Mucosa of stomach (tissue), 1 donor: ENCODE results near the gene TLE4.

Source experiments
- H3K27me3 ChIP-seq: one replicate; pipeline ENCODE4 v1.7.0; 2013; ENCODE audit warnings: mild to moderate bottlenecking, low read length; ENCODE audit not compliant: control insufficient read depth, insufficient read depth
- H3K36me3 ChIP-seq: one replicate; pipeline ENCODE4 v1.7.0; 2013; ENCODE audit warnings: low read length; ENCODE audit not compliant: control insufficient read depth, insufficient read depth
- H3K4me1 ChIP-seq: one replicate; pipeline ENCODE4 v1.7.0; 2013; ENCODE audit warnings: mild to moderate bottlenecking, low read length; ENCODE audit not compliant: control insufficient read depth, insufficient read depth
- H3K4me3 ChIP-seq: one replicate; pipeline ENCODE4 v1.7.0; 2013; ENCODE audit warnings: low read length
- H3K9ac ChIP-seq: one replicate; pipeline ENCODE4 v1.7.0; 2013; ENCODE audit warnings: mild to moderate bottlenecking, low read length, moderate library complexity
- H3K9me3 ChIP-seq: one replicate; pipeline ENCODE4 v1.7.0; 2013; ENCODE audit warnings: mild to moderate bottlenecking, low read length, moderate library complexity; ENCODE audit not compliant: control insufficient read depth
- donor health status: Pancreatic carcinoma.

TLE4 gene

DNA sequence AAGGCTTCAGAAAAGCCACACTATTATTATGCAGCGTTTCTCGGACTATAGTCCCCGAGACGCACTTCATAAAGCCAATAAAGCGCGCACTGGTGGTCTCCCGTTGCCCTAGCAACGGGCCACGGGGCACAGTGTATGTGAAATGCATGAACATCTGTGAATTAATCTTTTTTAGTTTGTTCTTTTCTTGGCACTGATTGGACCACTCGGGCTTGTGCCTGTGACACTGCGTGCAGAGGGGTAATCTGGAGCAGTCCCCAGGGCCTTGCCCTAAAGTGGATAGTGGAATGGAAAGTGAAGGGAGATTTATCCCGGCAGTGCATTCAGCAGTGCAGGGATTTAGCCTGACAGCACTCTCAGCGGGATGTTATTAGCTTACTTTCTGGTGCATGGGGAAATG lies 92.1 kb downstream of the TLE4 start:
- H3K36me3 ChIP-seq: no peaks in the 10 kb centered on the region
- H3K9me3 ChIP-seq: no peaks in the 10 kb centered on the region
- peaks cover 4% of the 10 kb centered on the region for H3K4me1 ChIP-seq
- no peak overlapping the region for H3K4me3 ChIP-seq
- H3K27me3 ChIP-seq: no peaks in the 10 kb centered on the region
- H3K9ac ChIP-seq: no peak overlapping the region

DNA sequence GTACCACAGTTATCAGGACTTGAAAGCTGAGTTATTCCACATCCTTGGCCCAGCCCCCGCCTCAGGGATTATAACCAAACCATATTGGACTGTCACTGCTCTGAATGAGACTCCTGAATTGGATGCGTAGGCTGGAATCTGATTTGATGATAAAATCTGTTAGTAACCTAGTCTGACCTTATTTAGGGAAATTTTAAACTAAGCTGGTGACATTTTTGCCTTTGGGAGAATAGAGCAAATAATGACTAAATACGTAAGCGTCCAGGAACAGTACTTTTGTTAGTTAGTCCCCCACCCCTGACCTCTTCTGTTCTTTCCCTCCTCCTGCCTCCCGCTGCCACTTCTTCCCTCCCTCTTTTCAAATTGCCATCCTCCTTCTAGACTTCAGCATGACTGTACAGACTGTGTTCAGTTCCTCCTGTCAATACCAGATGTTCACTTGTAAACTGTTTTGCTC lies 92.6 kb downstream of the TLE4 start:
- Histone ChIP-seq H3K9ac (no peak overlapping the region), H3K4me1 (peaks cover 8% of the 10 kb centered on the region), H3K27me3 (no peaks in the 10 kb centered on the region), H3K9me3 (no peaks in the 10 kb centered on the region), H3K36me3 (no peaks in the 10 kb centered on the region), H3K4me3 (no peak overlapping the region)

DNA sequence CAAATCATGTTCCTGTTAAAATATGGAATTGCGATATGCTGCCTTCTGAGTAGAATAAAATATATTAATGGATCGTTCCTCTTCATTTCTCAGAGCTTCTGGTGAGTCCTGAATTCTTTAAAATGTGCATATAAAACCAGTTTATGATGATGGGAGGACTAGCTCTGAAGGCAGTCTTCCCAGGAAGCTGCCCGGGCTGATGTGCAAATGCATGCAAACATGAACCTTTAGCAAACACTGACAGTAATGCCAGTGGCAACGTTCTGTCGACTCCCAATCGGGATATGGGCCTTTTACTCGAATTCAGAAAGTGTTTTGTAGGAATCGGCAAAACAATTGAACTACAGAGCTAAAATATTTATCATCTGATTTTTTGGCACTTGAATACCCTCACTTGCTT lies 93.6 kb downstream of the TLE4 start:
- H3K4me1 ChIP-seq: peaks cover 12% of the 10 kb centered on the region
- no peaks in the 10 kb centered on the region for H3K27me3 ChIP-seq
- no peaks in the 10 kb centered on the region for H3K9me3 ChIP-seq
- H3K36me3 ChIP-seq: no peaks in the 10 kb centered on the region
- no peak overlapping the region for H3K4me3 ChIP-seq
- no peak overlapping the region for H3K9ac ChIP-seq

DNA sequence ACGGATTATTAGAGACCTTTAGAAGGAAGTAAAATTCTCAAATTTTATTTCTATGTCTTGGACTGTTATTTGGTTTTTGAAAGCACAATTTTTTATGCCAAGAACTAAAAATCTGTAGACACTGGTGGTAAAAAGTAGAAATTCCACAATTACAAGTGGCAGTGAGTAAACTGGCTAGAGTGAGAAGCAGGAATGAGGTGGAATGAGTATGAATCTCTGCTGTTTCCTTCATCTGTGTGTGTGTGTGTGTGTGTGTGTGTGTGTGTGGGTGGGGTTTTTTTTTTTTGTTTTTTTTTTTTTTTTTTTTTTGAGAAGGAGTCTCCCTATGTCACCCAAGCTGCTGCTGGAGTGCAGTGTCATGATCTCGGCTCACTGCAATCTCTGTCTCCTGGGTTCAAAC lies 94.2 kb downstream of the TLE4 start:
- Histone ChIP-seq H3K27me3 (no peaks in the 10 kb centered on the region), H3K4me1 (peaks cover 14% of the 10 kb centered on the region), H3K36me3 (no peaks in the 10 kb centered on the region), H3K4me3 (no peak overlapping the region), H3K9me3 (no peaks in the 10 kb centered on the region), H3K9ac (no peak overlapping the region)

DNA sequence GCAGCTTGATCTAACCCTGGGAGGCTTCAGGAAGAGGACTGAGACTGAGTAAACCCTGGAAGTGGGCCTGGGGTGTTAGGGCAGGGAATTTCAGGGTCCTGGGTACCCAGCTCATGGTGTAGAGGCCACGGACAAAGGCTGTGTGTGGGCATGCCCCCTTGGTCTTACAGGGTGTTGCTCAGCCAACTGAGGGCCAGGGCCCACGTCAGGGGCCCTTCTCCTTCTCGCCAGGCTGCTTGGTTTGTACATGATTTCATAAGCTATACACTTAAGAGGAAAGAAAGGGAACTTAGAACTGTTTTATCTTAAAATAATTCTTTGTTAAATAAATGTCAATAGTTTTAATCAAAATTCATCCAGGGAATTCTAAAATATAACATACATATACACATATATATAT lies 95.4 kb downstream of the TLE4 start:
- H3K36me3 ChIP-seq: no peaks in the 10 kb centered on the region
- no peak overlapping the region for H3K9ac ChIP-seq
- no peak overlapping the region for H3K4me3 ChIP-seq
- H3K27me3 ChIP-seq: no peaks in the 10 kb centered on the region
- H3K9me3 ChIP-seq: no peaks in the 10 kb centered on the region
- H3K4me1 ChIP-seq: peaks cover 19% of the 10 kb centered on the region

DNA sequence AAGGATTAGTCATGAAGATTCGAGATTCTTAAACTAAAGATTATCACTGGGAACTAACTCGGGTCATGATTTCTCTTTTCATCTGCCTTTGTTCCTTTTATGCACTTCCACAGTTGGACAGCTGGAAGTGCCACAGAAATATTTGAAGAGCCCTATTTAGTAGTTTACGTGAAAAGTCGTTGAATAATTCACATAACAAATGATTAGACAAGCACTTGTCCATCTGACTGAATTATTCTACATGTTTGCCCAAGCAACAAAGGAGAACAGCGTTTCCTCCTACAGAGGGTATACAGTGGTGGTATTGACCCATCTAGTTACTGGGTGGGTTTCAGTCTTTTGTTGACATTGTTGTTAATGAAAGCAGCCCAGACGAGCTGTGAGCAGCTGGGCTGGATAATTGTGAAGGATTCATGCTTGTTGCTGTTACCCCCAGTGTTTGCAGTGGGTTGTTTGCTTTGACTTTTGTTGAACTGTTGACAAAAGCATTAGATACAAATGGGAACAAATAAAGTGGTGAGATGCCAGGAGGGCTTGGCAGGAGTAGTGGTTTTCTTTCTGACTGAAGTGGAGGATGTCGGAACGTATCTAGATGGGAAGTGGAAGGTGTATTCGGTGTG lies 96.2 kb downstream of the TLE4 start:
- peaks cover 22% of the 10 kb centered on the region for H3K4me1 ChIP-seq
- H3K36me3 ChIP-seq: no peaks in the 10 kb centered on the region
- no peak overlapping the region for H3K4me3 ChIP-seq
- H3K9me3 ChIP-seq: no peaks in the 10 kb centered on the region
- no peaks in the 10 kb centered on the region for H3K27me3 ChIP-seq
- no peak overlapping the region for H3K9ac ChIP-seq

DNA sequence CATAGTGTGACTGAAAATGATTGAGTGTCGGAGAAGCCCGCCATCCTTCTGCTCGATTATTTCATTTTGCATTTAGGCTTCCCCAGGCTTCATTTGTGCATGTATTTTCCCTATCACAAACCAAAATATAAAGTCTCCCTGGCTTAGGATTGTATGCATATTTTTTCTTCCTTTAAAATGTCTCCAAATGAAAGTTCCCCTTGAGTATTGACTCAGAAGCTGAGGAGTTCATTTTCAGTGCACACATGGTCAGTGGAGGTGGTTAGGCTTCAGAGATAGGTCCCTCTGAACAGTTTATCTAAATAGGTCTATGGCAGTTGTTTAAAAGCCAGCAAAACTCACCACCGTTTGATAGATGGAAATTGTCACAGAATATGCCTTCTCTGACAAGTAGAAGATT lies 97.2 kb downstream of the TLE4 start:
- H3K9me3 ChIP-seq: no peaks in the 10 kb centered on the region
- H3K36me3 ChIP-seq: no peaks in the 10 kb centered on the region
- peaks cover 22% of the 10 kb centered on the region for H3K4me1 ChIP-seq
- no peak overlapping the region for H3K9ac ChIP-seq
- no peaks in the 10 kb centered on the region for H3K27me3 ChIP-seq
- H3K4me3 ChIP-seq: no peak overlapping the region

DNA sequence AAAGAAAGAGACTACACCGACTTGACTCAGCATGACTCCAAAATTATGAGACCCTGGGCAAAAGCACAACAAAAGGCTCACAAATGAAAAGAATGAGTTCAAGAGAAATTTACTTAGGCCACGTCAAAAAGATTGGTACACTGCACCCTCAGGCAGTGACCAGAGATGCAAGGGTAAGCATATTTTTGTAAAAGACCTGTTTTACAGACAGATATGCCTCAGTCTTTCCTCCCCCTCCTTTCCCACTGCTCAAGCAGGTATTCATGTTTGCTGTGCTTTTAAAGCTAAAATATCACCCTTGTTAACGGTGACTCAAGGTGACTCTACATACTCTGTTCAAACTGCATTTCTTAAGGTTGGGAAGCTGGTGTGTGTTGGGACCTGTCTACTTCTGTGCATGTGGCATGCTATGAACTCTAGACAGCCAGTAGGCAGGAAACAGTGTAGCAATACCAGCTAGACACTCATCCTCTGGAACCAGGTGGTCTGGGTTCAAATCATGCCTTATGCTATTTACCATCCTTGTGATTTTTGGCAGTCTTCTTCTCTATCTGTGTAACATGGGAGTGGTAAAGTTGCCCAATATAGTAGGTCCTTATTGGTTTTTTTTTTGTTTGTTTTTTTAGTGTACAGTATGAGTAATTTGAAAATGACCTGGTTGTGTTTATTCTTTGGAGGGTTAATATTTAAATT lies 98.7 kb downstream of the TLE4 start:
- no peak overlapping the region for H3K4me3 ChIP-seq
- no peak overlapping the region for H3K9ac ChIP-seq
- no peaks in the 10 kb centered on the region for H3K27me3 ChIP-seq
- H3K9me3 ChIP-seq: no peaks in the 10 kb centered on the region
- H3K36me3 ChIP-seq: no peaks in the 10 kb centered on the region
- peaks cover 22% of the 10 kb centered on the region for H3K4me1 ChIP-seq

DNA sequence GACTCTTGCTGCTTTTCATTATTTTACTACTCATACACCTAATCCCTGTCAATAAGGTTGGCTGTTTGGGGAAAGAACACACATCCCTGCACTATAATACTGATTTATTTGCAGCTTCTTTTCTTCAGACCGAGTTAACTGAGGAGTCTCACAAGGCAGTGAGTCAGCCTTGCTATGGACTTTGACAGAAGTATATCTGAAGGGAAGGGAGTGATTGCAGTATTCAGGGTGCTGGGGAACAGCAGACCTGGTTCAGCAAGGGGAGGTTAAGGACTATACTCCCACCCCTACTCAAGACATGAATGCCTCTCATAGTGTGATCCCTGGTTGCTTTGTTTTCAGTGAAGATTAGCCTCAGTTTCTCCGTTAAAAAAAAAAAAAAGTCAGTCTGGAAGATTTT lies 99.8 kb downstream of the TLE4 start:
- no peaks in the 10 kb centered on the region for H3K9me3 ChIP-seq
- no peak overlapping the region for H3K4me3 ChIP-seq
- no peaks in the 10 kb centered on the region for H3K27me3 ChIP-seq
- peaks cover 22% of the 10 kb centered on the region for H3K4me1 ChIP-seq
- no peak overlapping the region for H3K9ac ChIP-seq
- no peaks in the 10 kb centered on the region for H3K36me3 ChIP-seq

DNA sequence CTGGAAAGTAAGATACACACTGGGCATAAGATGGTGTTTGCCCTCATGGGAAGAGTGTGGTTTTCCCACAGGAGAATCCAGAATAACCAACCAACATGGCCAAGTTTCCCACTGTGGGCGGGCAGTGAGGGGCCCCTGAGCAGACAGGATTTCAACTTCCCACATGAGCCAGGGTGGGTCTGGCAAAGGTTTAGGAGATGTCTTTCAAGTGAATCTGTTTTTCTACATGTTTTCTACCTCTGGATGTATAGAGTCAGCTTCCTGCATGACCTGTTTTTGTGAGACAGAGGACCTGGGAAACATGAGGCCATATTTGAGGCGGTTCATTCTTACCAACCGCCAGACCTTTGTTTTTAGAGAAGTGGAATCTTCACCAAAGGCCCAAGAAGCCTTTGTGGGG lies 100.5 kb downstream of the TLE4 start:
- Histone ChIP-seq H3K9me3 (no peaks in the 10 kb centered on the region), H3K27me3 (no peaks in the 10 kb centered on the region), H3K4me1 (peaks cover 22% of the 10 kb centered on the region), H3K9ac (no peak overlapping the region), H3K36me3 (no peaks in the 10 kb centered on the region), H3K4me3 (no peak overlapping the region)

DNA sequence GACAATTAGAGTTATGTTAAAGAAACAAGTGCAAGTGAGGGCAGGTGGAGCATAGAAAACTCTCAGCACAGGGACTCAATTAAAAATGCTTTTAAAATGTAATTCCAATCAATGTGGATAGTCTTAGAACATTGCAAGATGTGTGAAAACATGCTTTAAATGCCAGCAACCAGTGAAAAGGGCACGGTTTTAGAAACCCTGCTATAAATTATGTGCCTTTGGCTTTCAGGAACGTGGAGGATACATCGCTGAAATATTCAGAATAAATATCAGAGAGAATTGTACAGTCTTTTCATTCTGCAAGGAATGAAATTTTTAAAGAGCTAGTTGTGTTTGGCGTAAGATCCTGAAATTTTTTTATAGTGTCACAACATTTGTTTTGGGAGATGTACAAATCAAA lies 101.1 kb downstream of the TLE4 start:
- Histone ChIP-seq H3K4me1 (peaks cover 22% of the 10 kb centered on the region), H3K4me3 (no peak overlapping the region), H3K27me3 (no peaks in the 10 kb centered on the region), H3K9ac (no peak overlapping the region), H3K9me3 (no peaks in the 10 kb centered on the region), H3K36me3 (no peaks in the 10 kb centered on the region)

DNA sequence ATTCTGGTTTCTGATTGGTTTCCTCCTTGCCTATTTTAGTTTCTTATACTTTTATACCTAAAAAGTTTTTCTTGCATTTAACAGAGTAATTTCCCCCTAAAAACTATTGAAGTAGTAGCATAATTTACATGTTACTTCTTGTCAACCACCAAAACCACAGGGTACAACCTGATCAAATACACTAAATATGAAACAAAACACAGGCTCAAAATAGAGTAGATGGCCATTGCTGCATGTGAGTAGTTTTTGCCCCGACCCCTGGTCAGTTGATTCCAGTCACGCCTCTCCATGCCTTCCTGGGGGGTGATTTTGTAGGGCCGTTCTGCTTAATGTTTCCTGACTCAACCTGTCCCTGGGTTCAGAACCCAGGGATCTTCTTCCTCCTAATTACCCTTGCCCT lies 101.8 kb downstream of the TLE4 start:
- Histone ChIP-seq H3K4me1 (peaks cover 21% of the 10 kb centered on the region), H3K9me3 (no peaks in the 10 kb centered on the region), H3K36me3 (no peaks in the 10 kb centered on the region), H3K4me3 (no peak overlapping the region), H3K27me3 (no peaks in the 10 kb centered on the region), H3K9ac (no peak overlapping the region)
